Activated CD8-positive, alpha-beta memory T cell treated with anti-CD3 and anti-CD28 coated beads for 36 hours (primary cell): ENCODE data around the gene ATXN1. TPM values are rescaled to one million over a fixed set of nuclear protein-coding genes. Genes with fewer than 3 reads are reported as not detected.

Source experiments
- CTCF ChIA-PET: fragments of 350-600 bp; sonication (Branson Sonifier 250); formaldehyde crosslinking; loops from one replicate; lab custom pipeline; 2021; ENCODE audit warnings: antibody characterized with exemption; lab: Charles Lee
- POLR2A ChIA-PET: fragments of 350-600 bp; sonication (Branson Sonifier 250); formaldehyde crosslinking; loops from one replicate; lab custom pipeline; 2021; ENCODE audit warnings: antibody characterized with exemption; lab: Charles Lee
- total RNA-seq, 2 experiments: library from RNA; stranded (reverse); gene quantifications; one replicate each; pipeline ENCODE4 v1.2.3, GENCODE V29; 2021

The ATXN1 gene
- total RNA-seq, 2 experiments from 2014 or later: 75.0 to 85.3 TPM

DNA sequence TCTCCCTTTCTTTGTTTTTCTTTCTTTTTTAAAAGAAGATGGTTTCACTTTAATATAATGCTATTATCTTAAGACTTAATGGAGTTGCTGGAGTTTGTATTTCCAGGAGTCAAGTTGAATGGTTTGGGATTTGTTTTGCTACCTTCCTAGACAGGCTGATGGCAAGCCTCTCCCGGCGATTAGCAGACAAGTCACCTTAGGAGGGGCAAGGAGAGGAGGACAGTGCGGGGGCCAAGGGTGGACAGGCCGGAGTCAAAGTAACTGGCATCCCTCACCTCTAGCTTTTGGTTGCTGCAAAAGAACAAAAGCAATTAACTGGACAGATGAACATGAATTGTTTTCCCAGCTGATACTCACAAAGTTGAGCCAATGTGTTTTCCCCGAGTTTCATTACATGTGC lies 465.8 kb downstream of the ATXN1 start:
- POLR2A ChIA-PET: no interaction called here
- CTCF ChIA-PET: no interaction called here

DNA sequence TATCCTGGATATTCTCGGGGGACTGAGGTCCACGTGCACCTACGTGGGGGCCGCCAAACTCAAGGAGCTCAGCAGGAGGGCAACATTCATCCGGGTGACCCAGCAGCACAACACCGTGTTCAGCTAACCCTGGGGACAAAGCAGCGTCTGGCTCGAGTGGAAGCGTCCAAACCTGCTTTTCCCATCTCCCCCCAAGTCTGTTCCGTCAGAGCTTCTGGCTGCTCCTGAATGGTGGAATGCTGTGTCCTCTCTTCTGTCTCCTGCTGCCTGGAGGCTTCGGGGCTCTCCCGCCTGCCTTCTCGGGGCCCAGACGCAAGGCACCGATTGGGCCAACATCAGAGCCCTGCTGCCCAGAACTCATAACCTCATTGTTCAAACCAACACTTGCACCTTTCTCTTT lies 466.2 kb downstream of the ATXN1 start:
- ChIA-PET CTCF (no interaction called here), POLR2A (no interaction called here)

DNA sequence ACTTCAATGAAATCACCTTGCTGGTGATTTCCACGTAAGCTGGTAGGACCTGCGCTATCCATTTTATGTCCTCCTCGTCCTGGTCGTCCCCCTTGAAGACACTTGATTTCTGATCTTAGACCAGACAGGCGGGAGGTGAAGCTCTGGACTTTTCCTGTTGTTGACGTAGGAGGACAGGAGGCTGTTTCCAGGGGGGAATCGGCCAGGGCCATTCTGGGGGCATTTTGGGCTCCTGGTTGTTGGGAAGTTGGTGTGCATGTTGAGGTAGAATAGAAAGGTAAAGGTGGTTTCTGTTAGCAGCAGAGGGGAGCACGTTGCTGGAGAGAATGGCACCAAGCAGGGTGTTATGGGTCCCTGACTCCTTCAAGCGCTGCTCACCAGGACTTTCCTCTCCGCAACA lies 466.9 kb downstream of the ATXN1 start:
- CTCF ChIA-PET: interaction anchor here (0.6 kb wide), 1 partner anchor 22 kb away, joined by 3 read pairs; no protein-coding TSS in a partner anchor
- POLR2A ChIA-PET: no interaction called here

DNA sequence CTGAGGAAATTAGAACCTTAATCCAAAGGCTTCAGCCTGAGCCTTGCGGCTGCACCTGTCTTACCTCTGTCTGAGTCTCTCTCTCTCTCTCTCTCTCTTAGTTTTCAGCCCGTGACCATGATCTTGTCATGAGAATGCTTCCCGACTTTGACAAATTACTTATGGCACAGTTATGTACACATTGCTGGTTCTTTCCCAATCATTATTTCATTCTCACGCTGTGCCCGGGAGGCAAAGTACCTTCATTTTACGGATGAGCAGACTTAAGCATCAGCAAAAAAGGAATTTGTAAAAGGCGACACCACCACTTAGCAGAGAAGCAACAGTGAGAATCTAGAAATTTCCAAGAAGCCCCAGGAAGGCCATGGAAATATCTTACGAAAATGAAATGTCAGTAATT lies 468.3 kb downstream of the ATXN1 start:
- POLR2A ChIA-PET: no interaction called here
- CTCF ChIA-PET: no interaction called here

DNA sequence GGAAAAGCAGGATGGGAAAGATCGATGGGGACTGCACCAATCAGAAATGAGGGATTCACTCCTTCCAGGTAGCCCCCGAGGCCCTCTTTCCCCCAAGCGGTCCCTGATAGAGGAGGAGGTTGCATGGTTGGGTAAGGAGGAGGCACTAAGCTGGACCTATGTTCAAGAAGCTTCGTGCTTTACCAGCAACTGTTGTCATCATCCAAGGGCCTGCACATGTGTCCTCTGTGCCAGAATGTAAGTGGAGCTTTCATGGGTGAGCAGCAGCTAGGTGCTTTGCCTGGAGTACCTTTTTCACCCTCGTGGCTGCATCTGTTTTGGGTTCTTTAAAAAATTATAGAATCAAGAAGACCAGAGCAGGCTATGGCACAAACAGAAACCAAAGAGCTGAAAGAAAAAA lies 468.8 kb downstream of the ATXN1 start:
- ChIA-PET CTCF (no interaction called here), POLR2A (no interaction called here)

DNA sequence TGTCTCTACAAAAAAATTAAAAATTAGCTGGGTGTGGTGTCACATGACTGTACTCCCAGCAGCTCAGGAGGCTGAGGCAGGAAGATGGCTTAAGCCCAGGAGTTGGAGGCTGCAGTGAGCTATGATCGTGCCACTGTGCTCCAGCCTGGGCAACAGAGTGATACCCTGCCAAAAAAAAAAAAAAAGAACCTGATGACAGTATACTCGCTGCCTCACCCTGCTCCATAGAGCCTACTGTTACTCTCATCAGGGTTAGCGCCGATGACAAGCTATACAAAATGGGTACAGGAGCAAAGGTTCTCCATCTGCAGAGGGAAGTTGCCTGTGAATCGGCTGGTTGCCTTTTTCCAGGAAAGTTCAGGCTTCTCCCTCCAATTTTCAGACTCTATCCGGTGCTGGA lies 469.5 kb downstream of the ATXN1 start:
- ChIA-PET POLR2A (no interaction called here), CTCF (no interaction called here)

DNA sequence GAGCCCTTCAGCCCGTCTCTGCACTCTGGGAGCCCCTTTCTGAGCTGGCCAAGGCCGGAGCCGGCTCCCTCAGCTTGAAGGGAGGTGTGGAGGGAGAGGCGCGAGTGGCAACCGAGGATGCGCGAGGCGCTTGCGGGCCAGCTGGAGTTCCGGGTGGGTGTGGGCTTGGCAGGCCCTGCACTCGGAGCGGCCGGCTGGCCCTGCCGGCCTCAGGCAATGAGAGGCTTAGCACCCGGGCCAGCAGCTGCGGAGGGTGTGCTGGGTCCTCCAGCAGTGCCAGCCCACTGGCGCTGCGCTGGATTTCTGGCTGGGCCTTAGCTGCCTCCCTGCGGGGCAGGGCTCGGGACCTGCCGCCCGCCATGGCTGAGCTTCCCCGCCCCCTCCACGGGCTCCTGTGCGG lies 473.1 kb downstream of the ATXN1 start:
- POLR2A ChIA-PET: no interaction called here
- CTCF ChIA-PET: interaction anchor here (2.9 kb wide), 1 partner anchor 10 kb away, joined by 13 read pairs; no protein-coding TSS in a partner anchor

DNA sequence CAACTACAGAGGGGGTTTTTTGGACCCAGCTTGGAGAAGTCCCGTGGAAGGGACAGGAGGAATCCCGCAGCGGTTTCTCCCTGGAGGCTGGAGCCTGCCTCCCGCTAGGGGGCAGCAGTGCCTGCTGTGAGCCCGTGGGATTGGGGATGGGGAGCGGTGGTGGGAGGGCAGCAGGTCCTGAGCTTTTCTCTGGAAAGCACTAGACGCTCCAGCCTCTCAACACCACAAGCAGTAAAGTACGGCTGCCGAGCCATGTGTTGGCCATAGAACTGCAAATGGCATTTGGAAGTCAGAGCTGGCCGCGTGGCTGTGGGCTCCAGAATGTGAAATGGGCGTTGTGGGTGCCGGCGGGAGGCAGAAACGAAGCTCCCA lies 475.1 kb downstream of the ATXN1 start:
- POLR2A ChIA-PET: no interaction called here
- CTCF ChIA-PET: interaction anchor here (0.6 to 2.9 kb wide), 6 partner anchors 9 to 859 kb away, joined by 3 to 13 read pairs (median 5); no protein-coding TSS in a partner anchor

- CTCF ChIA-PET: interaction anchor here (0.6 to 2.9 kb wide), 6 partner anchors 8 to 859 kb away, joined by 3 to 13 read pairs (median 5); no protein-coding TSS in a partner anchor
- POLR2A ChIA-PET: interaction anchor here (0.6 to 0.7 kb wide), 2 partner anchors 11 to 469 kb away, joined by 5 to 11 read pairs; no protein-coding TSS in a partner anchor
Observed at GRCh38 chr6:16285467-16286150, 475.7 kb downstream of the ATXN1 start.

- CTCF ChIA-PET: no interaction called here
- POLR2A ChIA-PET: no interaction called here
Observed at GRCh38 chr6:16284472-16284871, 476.8 kb downstream of the ATXN1 start.

DNA sequence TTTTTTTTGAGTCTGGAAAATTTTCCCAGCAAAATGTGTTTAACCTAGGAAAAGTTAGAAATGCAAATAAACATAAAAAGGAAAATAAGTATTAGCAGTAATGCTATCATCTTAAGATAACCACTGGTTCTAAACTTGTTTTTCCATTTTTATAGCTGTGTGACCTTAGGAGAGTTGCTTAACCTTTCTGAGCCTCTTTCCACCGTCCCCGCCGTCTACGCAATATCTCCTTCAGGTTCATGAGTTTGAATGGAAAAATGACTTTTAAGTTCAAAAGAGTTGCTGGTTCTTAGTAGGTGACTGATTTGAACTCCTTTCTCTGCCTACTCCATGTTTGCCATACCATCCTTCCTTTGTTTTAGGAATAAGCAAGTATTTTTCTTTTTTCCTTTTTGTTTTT lies 478.9 kb downstream of the ATXN1 start:
- ChIA-PET POLR2A (no interaction called here), CTCF (no interaction called here)

GRCh38 chr6:16279243-16279642 lies 482.0 kb downstream of the ATXN1 start:
- ChIA-PET POLR2A (no interaction called here), CTCF (no interaction called here)

DNA sequence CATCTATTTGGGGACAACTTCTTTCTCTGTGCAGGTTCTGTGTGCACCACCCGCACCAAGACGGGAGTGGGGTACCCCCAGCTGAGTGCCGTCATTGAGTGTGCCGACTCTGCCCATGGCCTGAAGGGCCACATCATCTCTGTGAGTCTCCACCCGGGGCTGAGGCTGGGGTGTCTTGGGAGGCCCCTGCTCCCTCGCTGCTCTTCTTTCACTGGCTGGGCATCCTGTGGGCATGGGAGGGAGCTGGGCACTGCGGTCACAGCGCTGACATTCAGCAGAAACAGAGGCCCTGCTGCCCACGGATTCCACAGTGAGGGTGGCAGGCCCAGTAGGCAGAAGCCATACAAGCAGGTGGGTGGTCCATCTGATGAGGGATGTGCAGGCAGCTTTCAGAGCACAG lies 482.5 kb downstream of the ATXN1 start:
- POLR2A ChIA-PET: no interaction called here
- CTCF ChIA-PET: interaction anchor here (1.2 kb wide), 1 partner anchor 38 kb away, joined by 5 read pairs; no protein-coding TSS in a partner anchor

GRCh38 chr6:16278048-16278724 lies 483.1 kb downstream of the ATXN1 start:
- POLR2A ChIA-PET: no interaction called here
- CTCF ChIA-PET: interaction anchor here (1.2 to 1.8 kb wide), 2 partner anchors 8 to 39 kb away, joined by 5 to 8 read pairs; no protein-coding TSS in a partner anchor

DNA sequence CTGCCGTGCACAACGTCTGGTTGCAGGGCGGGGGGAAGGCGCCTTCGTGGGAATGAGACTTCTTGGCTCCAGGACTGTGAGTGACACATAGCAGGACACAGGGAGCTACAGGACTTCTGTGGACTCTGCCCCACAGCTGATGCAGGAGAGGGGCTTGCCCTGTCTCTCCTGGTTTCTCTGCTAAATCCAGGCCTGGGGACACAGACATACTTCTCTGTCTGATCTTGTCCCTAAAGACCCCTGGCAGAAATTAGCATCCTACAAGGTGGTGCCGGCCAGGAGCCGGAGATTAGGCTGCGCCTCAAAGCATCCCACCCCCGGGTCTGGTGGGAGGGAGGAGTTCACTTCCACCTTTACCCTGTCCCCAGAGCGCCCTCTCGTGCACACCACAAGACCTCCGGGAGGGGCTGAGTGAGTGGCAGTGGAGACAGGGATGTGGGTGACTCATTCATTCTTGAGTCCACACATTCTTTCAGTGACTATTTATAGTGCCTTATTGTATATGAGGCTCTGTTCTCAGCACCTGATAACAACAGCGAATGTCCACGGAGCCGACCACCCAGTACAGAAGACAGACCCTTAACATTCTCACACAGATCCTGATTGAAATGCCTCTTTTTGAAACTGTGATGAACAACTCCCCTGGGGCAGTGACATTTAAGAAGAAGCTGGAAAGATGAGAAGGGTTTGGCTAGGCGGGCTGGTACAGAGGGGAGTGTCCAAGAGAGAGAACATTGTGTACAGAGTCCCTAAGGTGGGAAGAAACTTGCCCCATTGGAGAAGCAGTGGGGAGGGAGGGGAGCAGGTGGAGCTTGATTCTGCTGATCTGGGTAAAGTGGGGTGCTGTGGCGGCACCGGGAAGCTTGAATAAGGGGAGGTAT lies 483.9 kb downstream of the ATXN1 start:
- POLR2A ChIA-PET: no interaction called here
- CTCF ChIA-PET: interaction anchor here (1.2 to 1.8 kb wide), 2 partner anchors 9 to 40 kb away, joined by 5 to 8 read pairs; no protein-coding TSS in a partner anchor

GRCh38 chr6:16274885-16275589 lies 486.2 kb downstream of the ATXN1 start:
- ChIA-PET CTCF (no interaction called here), POLR2A (no interaction called here)

DNA sequence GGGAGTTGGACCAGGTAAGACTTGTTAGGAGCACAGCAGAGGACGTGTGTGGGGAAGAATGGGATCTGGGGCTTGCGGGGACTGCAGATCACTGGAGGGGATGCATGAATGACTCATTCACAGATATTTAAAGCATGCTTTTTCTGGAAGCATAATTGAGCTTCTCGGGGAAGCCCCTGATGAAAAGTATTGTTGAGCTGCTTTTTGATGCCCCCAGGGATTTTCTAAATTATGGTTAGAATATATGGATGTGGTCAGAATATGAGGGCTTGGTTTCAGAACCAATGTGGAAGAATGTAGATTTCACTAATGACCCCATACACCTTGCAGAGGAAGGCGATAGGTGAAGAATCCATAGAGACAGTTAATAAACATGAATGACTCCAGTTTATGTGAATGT lies 486.8 kb downstream of the ATXN1 start:
- CTCF ChIA-PET: no interaction called here
- POLR2A ChIA-PET: no interaction called here

DNA sequence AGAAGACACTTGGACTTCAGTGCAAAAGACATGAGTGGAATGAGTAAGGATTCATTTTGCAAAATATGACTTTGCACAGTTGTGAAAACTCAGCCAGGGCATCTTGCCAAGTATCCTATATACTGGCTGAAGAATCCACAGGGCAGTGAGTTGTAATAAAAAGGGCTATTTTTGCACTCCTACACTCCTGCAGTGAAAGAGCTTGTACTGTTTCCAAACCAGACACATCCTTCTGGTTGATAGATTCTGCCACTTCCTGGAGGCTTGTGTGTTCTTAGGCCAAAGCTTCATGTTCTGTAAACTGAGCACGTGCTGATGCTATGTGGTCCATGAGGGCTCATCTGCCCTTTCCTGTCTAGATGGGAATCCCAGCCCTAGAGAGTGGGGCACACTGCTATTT lies 488.0 kb downstream of the ATXN1 start:
- CTCF ChIA-PET: interaction anchor here (0.8 kb wide), 1 partner anchor 776 kb away, joined by 4 read pairs; no protein-coding TSS in a partner anchor

GRCh38 chr6:16272201-16272600 lies 489.1 kb downstream of the ATXN1 start:
- POLR2A ChIA-PET: no interaction called here
- CTCF ChIA-PET: no interaction called here

More for the DNA sequence above, 488.0 kb downstream of the ATXN1 start:
- POLR2A ChIA-PET: no interaction called here
